Esophagus muscularis mucosa (tissue), 4 donors: Measurements from ENCODE around the gene CELF2. TPM values are rescaled to one million over a fixed set of nuclear protein-coding genes. Genes with fewer than 3 reads are reported as not detected.
A peak's percentile ranks its signal among the peaks of the same experiment; 100 is the strongest.

Experiments used
- DNase-seq: peaks from one replicate; pipeline ENCODE4 v3.0.0-alpha.2; 2017; ENCODE audit errors: extremely low spot score
- H3K27ac ChIP-seq, 4 donors: fragments of 200-600 bp; sonication (generic); replicated peaks in 1 of 4; 1 replicate in 3 of 4; 2 replicates in 1 of 4; pipeline ENCODE4 v1.5.1; 2016 to 2019; ENCODE audit warnings: mild to moderate bottlenecking in 1 of 4
- H3K27me3 ChIP-seq, 4 donors: fragments of 200-600 bp; sonication (generic); one replicate each; pipeline versions ENCODE4 v1.5.1 to v1.6.0; 2016 to 2019
- H3K36me3 ChIP-seq, 4 donors: fragments of 200-600 bp; sonication (generic); one replicate each; pipeline ENCODE4 v1.5.1; 2016 to 2019
- H3K4me1 ChIP-seq, 4 donors: fragments of 200-600 bp; sonication (generic); one replicate each; pipeline ENCODE4 v1.5.1; 2016 to 2019
- H3K4me3 ChIP-seq, 4 donors: fragments of 200-600 bp; sonication (generic); 1 replicate in 2 of 4; 2 replicates in 2 of 4; pipeline ENCODE4 v1.5.1; 2016 to 2019; ENCODE audit warnings: mild to moderate bottlenecking in 4 of 4, moderate library complexity in 1 of 4
- H3K9me3 ChIP-seq, 4 donors: fragments of 200-600 bp; sonication (generic); 1 replicate in 3 of 4; 2 replicates in 1 of 4; pipeline ENCODE4 v1.5.1; 2016 to 2019
- CTCF ChIP-seq, 3 experiments: fragments of 200-600 bp in 2 of 3; fragments of 450-650 bp in 1 of 3; sonication (generic) in 2 of 3; IDR thresholded peaks; one replicate each; pipeline ENCODE4 v1.5.1; 2017 to 2019; ENCODE audit warnings: antibody characterized with exemption in 3 of 3, mild to moderate bottlenecking in 2 of 3, moderate library complexity in 1 of 3
- EP300 ChIP-seq: sonication (generic); formaldehyde crosslinking; IDR thresholded peaks from one replicate; pipeline ENCODE4 v1.6.1; 2017; ENCODE audit warnings: antibody characterized with exemption
- POLR2A ChIP-seq: fragments of 450-650 bp; IDR thresholded peaks from one replicate; pipeline ENCODE4 v1.6.1; 2017; ENCODE audit warnings: antibody characterized with exemption, moderate library complexity, mild to moderate bottlenecking, low read depth
- POLR2AphosphoS5 ChIP-seq, 2 donors: sonication (generic); formaldehyde crosslinking; IDR thresholded peaks; one replicate each; pipeline ENCODE4 v1.6.1; 2017; ENCODE audit warnings: antibody characterized with exemption in 2 of 2
- WGBS: methylation state at CpG from one replicate; pipeline ENCODE4 v1.1.5; 2018; 5-methylcytosine and 5-hydroxymethylcytosine counted together
- intact Hi-C: fragments of 100-400 bp; cut with DNase I; formaldehyde crosslinking; loops from one replicate; pipeline ENCODE4 v1.15.1; 2023
- total RNA-seq, 4 donors: library from RNA; depleted of rRNA; stranded (reverse); fragments of >200 nt; gene quantifications; one replicate each; pipeline versions ENCODE4 v1.1.0 to v1.2.1, GENCODE V29; 2016

The CELF2 gene
- total RNA-seq, 4 donors from 2014 or later: 81.8 to 128 (median 104) TPM

- DNase-seq: no peak
- H3K36me3 ChIP-seq: no peaks in the 10 kb centered on the region
- intact Hi-C loops: no loop called here
- H3K27me3 ChIP-seq: no peaks in the 10 kb centered on the region
- no peak overlapping the region for H3K4me3 ChIP-seq
- no peak for TF ChIP-seq POLR2AphosphoS5 (IDR thresholded peaks at IDR 0.05)
- TF ChIP-seq POLR2A: no peak
- no peak for TF ChIP-seq CTCF (IDR thresholded peaks at IDR 0.05)
- no peak for TF ChIP-seq EP300
- peak overlapping the region in 3 of 4 donors; percentile 38 to 53 (median 44) for H3K27ac ChIP-seq
- no peaks in the 10 kb centered on the region for H3K9me3 ChIP-seq
- H3K4me1 ChIP-seq: peaks cover 48 to 71% (median 67%) of the 10 kb centered on the region in 4 donors
- WGBS: 69% methylated on average over 11 of the region's 11 CpGs
Measured at GRCh38 chr10:11144626-11145494, 127.2 kb downstream of the CELF2 start.

DNA sequence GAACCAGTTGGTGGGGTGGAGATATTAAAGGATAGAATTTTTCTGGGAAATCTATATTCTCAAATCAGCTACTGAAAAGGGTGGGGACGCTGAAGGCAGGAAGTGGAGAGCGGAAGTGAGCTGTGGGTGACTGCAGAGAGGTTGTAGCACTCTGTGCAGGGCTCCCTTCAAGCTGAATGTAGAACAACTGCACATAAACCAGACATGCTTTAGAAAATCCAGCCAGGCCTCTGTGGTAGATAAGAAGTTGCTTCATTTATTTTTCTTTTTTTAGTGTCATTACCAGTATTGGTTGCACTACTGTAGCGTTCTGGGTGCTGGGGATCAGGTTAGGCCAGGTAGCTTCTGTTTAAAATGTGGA is 127.8 kb downstream of the CELF2 start:
- H3K27ac ChIP-seq: peak overlapping the region in 3 of 4 donors; percentile 38 to 53 (median 44)
- no peaks in the 10 kb centered on the region for H3K9me3 ChIP-seq
- no peaks in the 10 kb centered on the region for H3K27me3 ChIP-seq
- H3K36me3 ChIP-seq: no peaks in the 10 kb centered on the region
- intact Hi-C loops: no loop called here
- no peak for TF ChIP-seq POLR2AphosphoS5 (IDR thresholded peaks at IDR 0.05)
- no peak for TF ChIP-seq EP300
- TF ChIP-seq CTCF (IDR thresholded peaks at IDR 0.05): no peak
- no peak for TF ChIP-seq POLR2A
- H3K4me3 ChIP-seq: no peak overlapping the region
- no peak for DNase-seq
- WGBS: 59% methylated on average over 3 of the region's 3 CpGs
- peaks cover 54 to 78% (median 73%) of the 10 kb centered on the region in 4 donors for H3K4me1 ChIP-seq

GRCh38 chr10:11146402-11147171 is 128.9 kb downstream of the CELF2 start:
- Histone ChIP-seq H3K27ac (peak overlapping the region in 2 of 4 donors; percentile 40 to 53), H3K9me3 (no peaks in the 10 kb centered on the region), H3K36me3 (no peaks in the 10 kb centered on the region), H3K4me1 (peaks cover 64 to 88% (median 84%) of the 10 kb centered on the region in 4 donors), H3K4me3 (no peak overlapping the region), H3K27me3 (no peaks in the 10 kb centered on the region)
- WGBS: 26% methylated on average over 6 of the region's 6 CpGs
- intact Hi-C loops: no loop called here
- no peak for DNase-seq
- TF ChIP-seq POLR2A: no peak
- TF ChIP-seq EP300: no peak
- TF ChIP-seq POLR2AphosphoS5 (IDR thresholded peaks at IDR 0.05): no peak
- no peak for TF ChIP-seq CTCF (IDR thresholded peaks at IDR 0.05)

- no peak overlapping the region for H3K4me3 ChIP-seq
- 63% methylated on average over 9 of the region's 9 CpGs for WGBS
- H3K36me3 ChIP-seq: no peaks in the 10 kb centered on the region
- no peaks in the 10 kb centered on the region for H3K27me3 ChIP-seq
- intact Hi-C loops: no loop called here
- H3K4me1 ChIP-seq: peaks cover 68 to 94% (median 87%) of the 10 kb centered on the region in 4 donors
- H3K27ac ChIP-seq: peak overlapping the region in 2 of 4 donors; percentile 2 to 53
- no peaks in the 10 kb centered on the region for H3K9me3 ChIP-seq
- TF ChIP-seq POLR2A (no peak), POLR2AphosphoS5 (IDR thresholded peaks at IDR 0.05) (no peak), CTCF (IDR thresholded peaks at IDR 0.05) (peak in 1 of 3 experiments; percentile 15), EP300 (no peak)
- DNase-seq: no peak
Measured at GRCh38 chr10:11147722-11148121, 130.1 kb downstream of the CELF2 start.
